Neuron (in vitro differentiated cells): ENCODE measurements around the gene PIP5K1B.

ENCODE experiments used
- H2AFZ ChIP-seq: one replicate; pipeline ENCODE4 v1.6.1; 2013; ENCODE audit warnings: low read depth, mild to moderate bottlenecking, inconsistent platforms, low read length, moderate library complexity
- H3K27me3 ChIP-seq: one replicate; pipeline ENCODE4 v1.6.1; 2013; ENCODE audit warnings: low read length; ENCODE audit not compliant: insufficient read depth
- H3K36me3 ChIP-seq: one replicate; pipeline ENCODE4 v1.6.1; 2013; ENCODE audit warnings: low read length; ENCODE audit not compliant: insufficient read depth
- H3K4me1 ChIP-seq: one replicate; pipeline ENCODE4 v1.6.1; 2013; ENCODE audit warnings: low read length; ENCODE audit not compliant: insufficient read depth
- H3K4me3 ChIP-seq: 2 replicates; pipeline ENCODE4 v1.5.1; 2013; ENCODE audit warnings: mild to moderate bottlenecking, low read length, moderate library complexity
- H3K9me3 ChIP-seq: one replicate; pipeline ENCODE4 v1.6.1; 2013; ENCODE audit warnings: low read length

Gene PIP5K1B

DNA sequence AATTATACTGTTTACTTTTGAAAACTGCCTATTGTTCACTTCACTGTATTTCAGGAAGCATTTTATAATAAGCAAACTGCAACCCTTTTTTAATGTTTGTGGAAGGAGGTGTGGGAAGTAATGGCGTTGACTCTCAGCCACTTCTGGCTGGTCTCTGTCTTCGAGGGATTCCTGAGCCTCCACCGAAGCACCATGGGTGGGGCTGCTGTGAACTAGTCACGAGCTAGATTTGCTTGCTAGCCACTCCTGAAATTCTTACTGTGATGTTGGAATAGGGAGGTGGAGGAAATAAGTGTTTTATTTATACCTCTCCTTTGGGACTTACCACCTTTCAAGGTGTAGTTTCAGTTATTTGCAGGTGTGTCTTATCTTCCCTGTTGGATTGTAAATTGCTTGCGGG, 26.8 kb downstream of the PIP5K1B start:
- Histone ChIP-seq H3K27me3 (no peaks in the 10 kb centered on the region), H3K9me3 (no peaks in the 10 kb centered on the region), H3K4me3 (no peak overlapping the region), H3K4me1 (no peaks in the 10 kb centered on the region), H3K36me3 (no peaks in the 10 kb centered on the region), H2AFZ (no peak overlapping the region)

DNA sequence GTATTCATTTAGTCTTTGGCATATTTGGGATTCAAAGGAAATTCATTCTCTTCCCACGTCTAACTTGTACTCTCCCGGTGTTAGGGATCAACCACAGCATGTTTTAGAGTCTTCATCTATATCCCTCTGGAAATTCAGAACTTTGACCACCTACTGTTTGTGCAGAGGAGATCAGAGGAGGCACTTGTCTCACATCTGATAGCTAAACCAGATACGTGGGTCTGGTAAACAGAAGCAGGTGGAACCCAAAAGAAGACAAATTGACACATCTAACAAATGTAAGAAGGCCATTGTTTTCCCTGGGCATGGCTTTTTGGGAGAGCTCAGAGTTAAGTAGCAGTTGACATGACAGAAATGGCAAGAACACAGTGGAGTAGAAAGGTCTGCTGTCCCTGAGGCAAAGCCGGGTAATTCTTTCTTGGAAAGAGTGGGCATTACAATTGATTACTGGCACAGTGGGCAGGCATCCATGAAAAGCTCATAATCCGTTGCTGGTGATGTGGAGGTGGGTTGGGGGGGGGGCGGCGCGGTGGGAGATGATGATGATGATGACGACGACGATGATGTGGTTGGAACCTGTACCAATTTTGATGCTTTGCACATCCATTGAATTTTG, 27.5 kb downstream of the PIP5K1B start:
- no peaks in the 10 kb centered on the region for H3K36me3 ChIP-seq
- no peaks in the 10 kb centered on the region for H3K4me1 ChIP-seq
- H3K4me3 ChIP-seq, result no peak overlapping the region
- H2AFZ ChIP-seq, result no peak overlapping the region
- no peaks in the 10 kb centered on the region for H3K9me3 ChIP-seq
- no peaks in the 10 kb centered on the region for H3K27me3 ChIP-seq

DNA sequence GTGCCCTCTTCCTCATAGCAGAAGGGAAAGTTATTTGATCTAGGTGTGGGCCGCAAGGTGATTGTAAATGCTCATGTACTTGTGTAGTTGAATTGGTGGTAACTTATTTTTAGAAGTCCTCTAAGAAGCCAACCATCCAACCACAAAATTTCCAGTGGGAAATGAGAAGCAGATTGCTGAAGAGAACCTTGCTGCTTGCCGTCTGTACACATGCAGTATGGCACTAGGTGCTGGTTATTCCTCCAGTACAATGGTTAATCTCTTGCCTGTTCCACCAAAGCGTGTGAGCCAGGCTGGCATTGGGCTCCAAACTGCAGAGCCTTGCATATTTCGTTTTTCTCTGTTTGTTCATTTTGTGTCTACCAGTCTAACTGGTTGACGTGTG, 28.0 kb downstream of the PIP5K1B start:
- H3K36me3 ChIP-seq, result no peaks in the 10 kb centered on the region
- H3K27me3 ChIP-seq, result no peaks in the 10 kb centered on the region
- no peaks in the 10 kb centered on the region for H3K4me1 ChIP-seq
- no peak overlapping the region for H3K4me3 ChIP-seq
- H3K9me3 ChIP-seq, result no peaks in the 10 kb centered on the region
- H2AFZ ChIP-seq, result no peak overlapping the region

DNA sequence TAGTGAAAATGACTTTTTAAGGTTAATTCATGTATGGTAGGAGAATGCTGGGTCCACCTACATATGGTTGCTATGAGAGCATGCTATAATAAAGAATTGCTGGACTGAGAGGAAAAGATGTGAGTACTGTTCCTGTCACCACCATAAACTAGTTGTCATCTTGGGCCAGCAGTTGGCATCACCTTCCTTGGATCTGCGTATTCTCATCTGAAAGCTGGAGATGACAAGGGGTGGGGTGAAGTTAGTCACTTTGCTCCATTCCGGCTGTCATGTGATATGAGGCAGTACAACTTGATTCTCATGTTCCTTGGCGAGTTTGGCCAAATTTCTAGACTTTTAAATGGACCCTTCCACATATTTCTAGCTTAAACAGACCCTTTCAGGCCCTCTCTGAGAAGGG, 33.3 kb downstream of the PIP5K1B start:
- Histone ChIP-seq H3K4me1 (peaks cover 6% of the 10 kb centered on the region), H3K9me3 (no peaks in the 10 kb centered on the region), H3K4me3 (no peak overlapping the region), H2AFZ (no peak overlapping the region), H3K27me3 (no peaks in the 10 kb centered on the region), H3K36me3 (no peaks in the 10 kb centered on the region)

DNA sequence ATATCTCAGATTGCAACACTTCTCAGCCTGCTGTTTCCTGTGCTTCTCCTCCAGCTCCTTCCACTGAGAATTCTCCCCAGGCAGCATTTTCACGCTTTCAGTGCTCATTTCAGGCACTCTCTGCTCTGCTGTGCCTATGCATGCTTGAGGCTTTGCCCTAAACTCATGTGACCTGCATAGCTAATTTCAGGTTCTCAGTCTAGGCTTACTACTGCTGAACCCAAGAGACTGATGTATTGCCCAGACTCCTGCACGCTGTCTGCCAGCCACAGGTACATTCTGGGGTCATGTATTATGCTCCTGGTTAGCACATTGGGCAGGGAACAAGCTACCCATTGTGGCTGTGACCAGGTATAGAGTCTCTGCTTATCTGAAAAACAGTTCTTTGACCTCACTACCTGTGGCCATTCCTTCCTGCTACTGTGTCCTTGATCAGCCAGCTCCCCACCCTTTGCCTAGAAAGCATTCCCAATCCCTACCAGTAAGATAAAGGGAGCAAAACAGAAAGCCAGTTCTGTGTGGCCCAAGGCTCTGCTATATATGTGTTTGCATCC, 34.7 kb downstream of the PIP5K1B start:
- no peak overlapping the region for H3K4me3 ChIP-seq
- H3K9me3 ChIP-seq, result no peaks in the 10 kb centered on the region
- H3K27me3 ChIP-seq, result no peaks in the 10 kb centered on the region
- no peak overlapping the region for H2AFZ ChIP-seq
- peaks cover 6% of the 10 kb centered on the region for H3K4me1 ChIP-seq
- no peaks in the 10 kb centered on the region for H3K36me3 ChIP-seq

DNA sequence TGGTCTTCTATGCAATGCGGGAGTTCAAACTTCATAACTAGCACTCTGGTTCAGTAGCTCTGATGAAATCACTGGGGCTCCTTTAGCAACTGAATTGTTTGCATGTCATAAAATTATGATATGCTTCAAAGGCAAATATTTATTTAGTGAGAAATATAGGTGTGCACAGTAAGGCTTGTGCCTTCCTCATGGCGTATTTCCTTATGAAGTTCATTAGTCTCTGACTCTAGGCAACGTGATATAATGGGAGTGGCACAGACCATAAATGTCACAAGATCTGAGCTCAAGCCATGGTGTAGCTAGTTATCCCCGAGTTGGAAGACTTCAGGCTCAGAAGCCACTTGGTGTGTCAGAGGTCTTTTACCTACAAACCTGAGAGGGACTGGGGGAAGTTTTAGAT, 35.5 kb downstream of the PIP5K1B start:
- no peaks in the 10 kb centered on the region for H3K36me3 ChIP-seq
- H3K4me3 ChIP-seq, result no peak overlapping the region
- H3K4me1 ChIP-seq, result peaks cover 6% of the 10 kb centered on the region
- H2AFZ ChIP-seq, result no peak overlapping the region
- H3K27me3 ChIP-seq, result no peaks in the 10 kb centered on the region
- H3K9me3 ChIP-seq, result no peaks in the 10 kb centered on the region

DNA sequence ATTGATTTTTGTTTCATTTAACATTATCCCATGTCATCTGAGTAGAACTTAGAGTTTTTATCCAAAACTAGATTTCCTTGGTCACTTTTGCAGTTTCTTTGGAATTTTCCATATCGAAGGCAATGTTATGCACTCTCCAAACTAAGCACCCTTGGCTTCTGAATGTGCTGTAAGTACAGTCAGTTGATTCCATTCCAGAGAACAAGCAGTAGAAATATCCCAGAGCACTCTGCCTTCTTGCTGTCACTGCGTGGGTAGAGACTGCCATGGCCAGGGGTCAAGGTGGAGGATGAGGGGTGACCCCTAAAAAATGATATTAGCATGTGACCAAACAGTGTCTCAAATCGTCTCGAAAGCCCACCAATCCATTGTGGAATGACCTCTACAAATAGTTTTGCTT, 36.2 kb downstream of the PIP5K1B start:
- H3K4me1 ChIP-seq, result peaks cover 6% of the 10 kb centered on the region

DNA sequence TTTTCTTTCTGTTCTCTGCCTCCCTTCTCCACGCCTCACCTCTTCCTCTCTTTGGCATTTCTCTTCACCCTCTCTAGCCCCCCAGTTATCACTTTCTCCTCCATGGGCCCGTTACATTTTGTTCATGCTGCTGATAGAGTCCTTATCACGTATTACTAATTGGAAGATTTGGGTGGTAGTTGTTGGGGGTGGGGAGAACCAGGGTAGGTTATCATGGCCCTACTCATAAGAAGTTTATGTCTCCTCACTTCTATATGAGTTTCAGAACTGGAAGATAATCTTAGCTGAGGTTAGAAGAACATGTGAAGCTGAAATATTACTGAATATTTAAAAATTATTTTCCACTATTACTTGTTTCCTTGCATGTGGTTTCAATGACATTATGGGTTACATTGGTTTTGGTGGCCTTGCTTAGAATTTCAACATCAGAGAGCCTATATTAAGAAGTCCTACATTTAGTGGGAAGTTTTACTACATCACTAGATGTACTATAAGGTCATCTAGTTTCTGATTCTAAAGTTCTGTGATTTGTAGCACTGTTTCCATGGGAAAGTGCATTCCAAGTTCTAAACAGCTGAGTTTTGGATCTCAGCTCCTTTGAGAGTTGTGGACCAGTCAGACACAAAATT, 36.8 kb downstream of the PIP5K1B start:
- Histone ChIP-seq H3K36me3 (no peaks in the 10 kb centered on the region), H3K9me3 (no peaks in the 10 kb centered on the region), H3K27me3 (no peaks in the 10 kb centered on the region), H2AFZ (no peak overlapping the region), H3K4me1 (peaks cover 6% of the 10 kb centered on the region), H3K4me3 (no peak overlapping the region)

More for the DNA sequence above, 36.2 kb downstream of the PIP5K1B start:
- H3K36me3 ChIP-seq, result no peaks in the 10 kb centered on the region
- no peaks in the 10 kb centered on the region for H3K27me3 ChIP-seq
- H2AFZ ChIP-seq, result no peak overlapping the region
- H3K9me3 ChIP-seq, result no peaks in the 10 kb centered on the region
- H3K4me3 ChIP-seq, result no peak overlapping the region

DNA sequence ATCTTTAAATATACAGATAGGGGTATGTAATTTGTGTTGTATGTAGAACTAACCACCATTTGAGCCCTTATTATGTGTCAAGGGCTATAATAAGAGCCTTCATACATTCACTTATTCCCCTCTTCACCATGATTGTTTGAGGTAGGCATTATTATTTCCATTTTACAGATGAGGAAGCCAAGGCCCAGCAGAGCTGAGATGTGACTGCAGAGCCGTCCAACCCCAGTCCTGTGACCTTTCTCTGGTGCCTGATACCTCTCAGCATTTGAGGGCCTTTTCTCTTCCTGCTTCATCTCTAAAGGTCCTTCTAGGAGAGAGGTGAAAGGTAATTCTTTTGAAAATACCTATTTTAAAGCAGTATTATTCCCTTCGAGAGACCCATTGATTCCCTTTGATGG, 37.3 kb downstream of the PIP5K1B start:
- H3K4me3 ChIP-seq, result no peak overlapping the region
- H3K36me3 ChIP-seq, result no peaks in the 10 kb centered on the region
- peaks cover 6% of the 10 kb centered on the region for H3K4me1 ChIP-seq
- no peaks in the 10 kb centered on the region for H3K9me3 ChIP-seq
- no peaks in the 10 kb centered on the region for H3K27me3 ChIP-seq
- no peak overlapping the region for H2AFZ ChIP-seq

DNA sequence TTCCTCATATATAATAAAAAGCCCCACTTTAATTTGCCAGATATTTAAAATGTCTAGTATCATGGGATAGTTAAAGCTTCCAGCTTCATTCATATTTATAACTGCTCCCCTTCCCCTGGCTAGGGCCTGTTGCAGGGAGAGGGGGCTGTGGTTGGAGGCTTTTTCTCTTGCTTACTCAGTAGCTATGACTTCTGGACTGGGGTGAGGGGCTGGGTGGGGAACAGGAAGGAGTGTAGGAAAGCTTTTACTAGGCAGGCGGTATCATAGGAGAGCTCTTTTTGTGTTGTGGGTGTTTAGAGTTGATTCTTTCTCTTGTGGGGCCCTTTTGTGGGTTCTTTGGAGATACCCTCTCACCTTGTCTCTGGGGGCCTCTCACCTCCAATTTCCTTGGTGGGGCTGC, 39.4 kb downstream of the PIP5K1B start:
- no peaks in the 10 kb centered on the region for H3K27me3 ChIP-seq
- no peak overlapping the region for H2AFZ ChIP-seq
- H3K4me3 ChIP-seq, result no peak overlapping the region
- H3K9me3 ChIP-seq, result no peaks in the 10 kb centered on the region
- H3K36me3 ChIP-seq, result no peaks in the 10 kb centered on the region
- peaks cover 2% of the 10 kb centered on the region for H3K4me1 ChIP-seq

DNA sequence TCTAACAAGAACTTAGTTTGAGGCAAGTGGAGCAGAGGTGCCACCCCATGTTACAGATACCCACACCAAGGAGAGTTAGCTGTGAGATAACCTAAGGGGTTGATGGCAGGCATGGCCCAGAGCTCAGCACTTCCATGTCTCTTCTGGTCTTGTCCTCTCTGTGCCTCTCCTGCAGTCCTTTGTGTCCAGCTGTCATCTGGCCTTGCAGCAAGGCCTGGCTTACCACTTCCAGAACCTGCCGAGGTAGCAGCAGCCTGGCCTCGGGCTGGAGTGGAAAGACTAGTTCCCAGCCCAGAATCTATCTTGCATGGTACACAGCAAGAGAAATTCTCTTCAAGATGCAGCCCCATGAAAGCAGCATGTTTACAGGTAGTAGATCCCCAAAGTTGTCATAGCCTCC, 41.5 kb downstream of the PIP5K1B start:
- Histone ChIP-seq H3K9me3 (no peaks in the 10 kb centered on the region), H3K36me3 (no peaks in the 10 kb centered on the region), H3K4me1 (peaks cover 16% of the 10 kb centered on the region), H2AFZ (no peak overlapping the region), H3K27me3 (no peaks in the 10 kb centered on the region), H3K4me3 (no peak overlapping the region)

DNA sequence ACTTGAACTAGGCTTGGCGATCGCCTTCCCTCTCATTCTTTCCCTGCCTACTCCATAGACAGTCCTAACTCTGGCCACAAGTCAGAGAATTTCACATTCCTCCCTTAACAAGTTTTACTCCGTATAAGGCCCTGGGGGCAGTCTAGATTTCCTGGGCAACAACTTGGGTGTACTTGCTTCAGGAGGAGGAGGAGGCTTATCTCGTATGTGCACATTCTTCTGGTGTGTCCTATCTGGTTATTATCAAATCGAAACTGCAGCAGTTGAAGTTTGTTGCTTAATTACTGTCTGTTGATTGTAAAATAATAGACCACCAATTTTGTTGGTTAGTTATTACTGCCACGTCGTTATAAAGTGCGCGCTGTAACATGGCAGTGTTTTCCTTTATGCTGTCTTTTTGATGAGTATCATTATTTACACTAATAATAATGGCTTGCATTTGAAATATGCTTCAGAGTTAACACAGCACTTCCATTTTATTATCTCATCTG, 42.0 kb downstream of the PIP5K1B start:
- peaks cover 16% of the 10 kb centered on the region for H3K4me1 ChIP-seq
- no peak overlapping the region for H2AFZ ChIP-seq
- no peaks in the 10 kb centered on the region for H3K9me3 ChIP-seq
- no peak overlapping the region for H3K4me3 ChIP-seq
- no peaks in the 10 kb centered on the region for H3K36me3 ChIP-seq
- H3K27me3 ChIP-seq, result no peaks in the 10 kb centered on the region

DNA sequence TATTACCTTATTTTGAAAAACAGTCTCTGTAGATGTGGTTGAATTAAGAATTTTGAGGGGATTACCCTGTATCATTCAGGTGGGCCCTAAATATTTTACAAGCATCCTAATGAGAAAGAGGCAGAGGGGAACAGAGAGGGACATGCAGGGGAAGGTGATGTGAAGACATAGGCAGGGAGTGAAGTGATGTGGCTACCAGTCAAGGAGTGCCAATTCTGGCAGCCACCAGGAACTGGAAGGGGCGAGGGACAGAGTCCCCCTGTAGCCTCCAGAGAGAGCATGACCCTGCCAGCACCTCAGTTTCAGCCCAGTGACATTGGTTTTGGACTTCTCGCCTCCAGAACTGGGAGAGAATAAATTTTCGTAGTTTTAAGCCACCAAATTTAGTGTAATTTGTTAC, 44.1 kb downstream of the PIP5K1B start:
- H3K4me3 ChIP-seq, result no peak overlapping the region
- no peak overlapping the region for H2AFZ ChIP-seq
- H3K4me1 ChIP-seq, result peaks cover 16% of the 10 kb centered on the region
- no peaks in the 10 kb centered on the region for H3K36me3 ChIP-seq
- H3K27me3 ChIP-seq, result no peaks in the 10 kb centered on the region
- H3K9me3 ChIP-seq, result no peaks in the 10 kb centered on the region
